ENCODE data around the gene CARD11.

Gene CARD11

GRCh38 chr7:2897023-2897422, 146.6 kb downstream of the CARD11 start:
- no peaks in the 10 kb centered on the region for H3K27me3 ChIP-seq (ENCODE audit: low read depth)
- H3K9me3 ChIP-seq = no peaks in the 10 kb centered on the region
- H3K4me3 ChIP-seq = no peak overlapping the region
- no peak for DNase-seq (ENCODE audit: low spot score in 2 of 2)
- no peaks in the 10 kb centered on the region for H3K36me3 ChIP-seq (replicated peaks)
- H3K4me1 ChIP-seq = no peaks in the 10 kb centered on the region
- in situ Hi-C loops (cut with MboI; ENCODE audit: low sequenced_read_pairs) = no loop called here

GRCh38 chr7:2896131-2896530, 147.5 kb downstream of the CARD11 start:
- Histone ChIP-seq H3K36me3 (replicated peaks) (no peaks in the 10 kb centered on the region), H3K4me1 (no peaks in the 10 kb centered on the region), H3K4me3 (no peak overlapping the region), H3K9me3 (no peaks in the 10 kb centered on the region), H3K27me3 (ENCODE audit: low read depth) (no peaks in the 10 kb centered on the region)
- in situ Hi-C loops (cut with MboI; ENCODE audit: low sequenced_read_pairs) = no loop called here
- no peak for DNase-seq (ENCODE audit: low spot score in 2 of 2)

GRCh38 chr7:2894118-2894940, 149.3 kb downstream of the CARD11 start:
- no peaks in the 10 kb centered on the region for H3K9me3 ChIP-seq
- no peak overlapping the region for H3K4me3 ChIP-seq
- no peaks in the 10 kb centered on the region for H3K4me1 ChIP-seq
- H3K36me3 ChIP-seq (replicated peaks) = no peaks in the 10 kb centered on the region
- in situ Hi-C loops (cut with MboI; ENCODE audit: low sequenced_read_pairs) = no loop called here
- DNase-seq (ENCODE audit: low spot score in 2 of 2) = no peak
- no peaks in the 10 kb centered on the region for H3K27me3 ChIP-seq (ENCODE audit: low read depth)

GRCh38 chr7:2893411-2893861, 150.2 kb downstream of the CARD11 start:
- Histone ChIP-seq H3K9me3 (no peaks in the 10 kb centered on the region), H3K4me3 (no peak overlapping the region), H3K36me3 (replicated peaks) (no peaks in the 10 kb centered on the region), H3K4me1 (no peaks in the 10 kb centered on the region), H3K27me3 (ENCODE audit: low read depth) (no peaks in the 10 kb centered on the region)
- in situ Hi-C loops (cut with MboI; ENCODE audit: low sequenced_read_pairs) = no loop called here
- DNase-seq (ENCODE audit: low spot score in 2 of 2) = no peak

GRCh38 chr7:2892549-2892948, 151.1 kb downstream of the CARD11 start:
- Histone ChIP-seq H3K36me3 (replicated peaks) (no peaks in the 10 kb centered on the region), H3K4me3 (no peak overlapping the region), H3K27me3 (ENCODE audit: low read depth) (no peaks in the 10 kb centered on the region), H3K4me1 (no peaks in the 10 kb centered on the region), H3K9me3 (no peaks in the 10 kb centered on the region)
- DNase-seq (ENCODE audit: low spot score in 2 of 2) = no peak
- in situ Hi-C loops (cut with MboI; ENCODE audit: low sequenced_read_pairs) = no loop called here

- H3K4me1 ChIP-seq = no peaks in the 10 kb centered on the region
- H3K27me3 ChIP-seq (ENCODE audit: low read depth) = no peaks in the 10 kb centered on the region
- H3K9me3 ChIP-seq = no peaks in the 10 kb centered on the region
- in situ Hi-C loops (cut with MboI; ENCODE audit: low sequenced_read_pairs) = no loop called here
- no peak overlapping the region for H3K4me3 ChIP-seq
- H3K36me3 ChIP-seq (replicated peaks) = no peaks in the 10 kb centered on the region
- DNase-seq (ENCODE audit: low spot score in 2 of 2) = no peak
Measured at GRCh38 chr7:2887816-2888215, 155.9 kb downstream of the CARD11 start.

- Histone ChIP-seq H3K9me3 (no peaks in the 10 kb centered on the region), H3K27me3 (ENCODE audit: low read depth) (no peaks in the 10 kb centered on the region), H3K4me1 (no peaks in the 10 kb centered on the region), H3K36me3 (replicated peaks) (no peaks in the 10 kb centered on the region), H3K4me3 (no peak overlapping the region)
- in situ Hi-C loops (cut with MboI; ENCODE audit: low sequenced_read_pairs) = no loop called here
- DNase-seq (ENCODE audit: low spot score in 2 of 2) = peak; percentile 44 to 69
Measured at GRCh38 chr7:2886900-2887299, 156.8 kb downstream of the CARD11 start.

GRCh38 chr7:2886391-2886790, 157.3 kb downstream of the CARD11 start:
- DNase-seq (ENCODE audit: low spot score in 2 of 2) = no peak
- Histone ChIP-seq H3K9me3 (no peaks in the 10 kb centered on the region), H3K4me1 (no peaks in the 10 kb centered on the region), H3K36me3 (replicated peaks) (no peaks in the 10 kb centered on the region), H3K27me3 (ENCODE audit: low read depth) (no peaks in the 10 kb centered on the region), H3K4me3 (no peak overlapping the region)
- in situ Hi-C loops (cut with MboI; ENCODE audit: low sequenced_read_pairs) = no loop called here

GRCh38 chr7:2884161-2884560, 159.5 kb downstream of the CARD11 start:
- in situ Hi-C loops (cut with MboI; ENCODE audit: low sequenced_read_pairs) = no loop called here
- Histone ChIP-seq H3K9me3 (no peaks in the 10 kb centered on the region), H3K27me3 (ENCODE audit: low read depth) (no peaks in the 10 kb centered on the region), H3K36me3 (replicated peaks) (no peaks in the 10 kb centered on the region), H3K4me3 (no peak overlapping the region), H3K4me1 (no peaks in the 10 kb centered on the region)
- no peak for DNase-seq (ENCODE audit: low spot score in 2 of 2)

GRCh38 chr7:2883101-2883500, 160.6 kb downstream of the CARD11 start:
- no peak for DNase-seq (ENCODE audit: low spot score in 2 of 2)
- no peaks in the 10 kb centered on the region for H3K9me3 ChIP-seq

GRCh38 chr7:2882111-2882510, 161.6 kb downstream of the CARD11 start:
- Histone ChIP-seq H3K4me3 (no peak overlapping the region), H3K36me3 (replicated peaks) (no peaks in the 10 kb centered on the region), H3K4me1 (no peaks in the 10 kb centered on the region), H3K9me3 (no peaks in the 10 kb centered on the region), H3K27me3 (ENCODE audit: low read depth) (no peaks in the 10 kb centered on the region)
- DNase-seq (ENCODE audit: low spot score in 2 of 2) = no peak
- in situ Hi-C loops (cut with MboI; ENCODE audit: low sequenced_read_pairs) = no loop called here

More at GRCh38 chr7:2883101-2883500, 160.6 kb downstream of the CARD11 start:
- in situ Hi-C loops (cut with MboI; ENCODE audit: low sequenced_read_pairs) = no loop called here
- no peak overlapping the region for H3K4me3 ChIP-seq
- no peaks in the 10 kb centered on the region for H3K36me3 ChIP-seq (replicated peaks)
- no peaks in the 10 kb centered on the region for H3K4me1 ChIP-seq
- no peaks in the 10 kb centered on the region for H3K27me3 ChIP-seq (ENCODE audit: low read depth)

- peak in 1 of 2 experiments; percentile 32 for DNase-seq (ENCODE audit: low spot score in 2 of 2)
- no peaks in the 10 kb centered on the region for H3K4me1 ChIP-seq
- H3K36me3 ChIP-seq (replicated peaks) = no peaks in the 10 kb centered on the region
- H3K9me3 ChIP-seq = no peaks in the 10 kb centered on the region
- in situ Hi-C loops (cut with MboI; ENCODE audit: low sequenced_read_pairs) = no loop called here
- H3K27me3 ChIP-seq (ENCODE audit: low read depth) = no peaks in the 10 kb centered on the region
- no peak overlapping the region for H3K4me3 ChIP-seq
Measured at GRCh38 chr7:2880874-2881533, 162.7 kb downstream of the CARD11 start.

- DNase-seq (ENCODE audit: low spot score in 2 of 2) = no peak
- in situ Hi-C loops (cut with MboI; ENCODE audit: low sequenced_read_pairs) = no loop called here
- Histone ChIP-seq H3K4me1 (no peaks in the 10 kb centered on the region), H3K9me3 (no peaks in the 10 kb centered on the region), H3K27me3 (ENCODE audit: low read depth) (no peaks in the 10 kb centered on the region), H3K4me3 (no peak overlapping the region), H3K36me3 (replicated peaks) (no peaks in the 10 kb centered on the region)
Measured at GRCh38 chr7:2880051-2880450, 163.6 kb downstream of the CARD11 start.

GRCh38 chr7:2879354-2879753, 164.3 kb downstream of the CARD11 start:
- no peak overlapping the region for H3K4me3 ChIP-seq
- H3K9me3 ChIP-seq = no peaks in the 10 kb centered on the region
- in situ Hi-C loops (cut with MboI; ENCODE audit: low sequenced_read_pairs) = no loop called here
- no peaks in the 10 kb centered on the region for H3K27me3 ChIP-seq (ENCODE audit: low read depth)
- DNase-seq (ENCODE audit: low spot score in 2 of 2) = no peak
- no peaks in the 10 kb centered on the region for H3K4me1 ChIP-seq
- H3K36me3 ChIP-seq (replicated peaks) = no peaks in the 10 kb centered on the region

Measured in HAP-1 (cell line).